Measurements from ENCODE around the gene RAB18.
A peak's percentile ranks its signal among the peaks of the same experiment; 100 is the strongest.
"Not testable (repeated sequence)": the region's sequence is repeated elsewhere in the genome, so short reads cannot be mapped to it uniquely, and the experiment has no call there.

Gene RAB18

DNA sequence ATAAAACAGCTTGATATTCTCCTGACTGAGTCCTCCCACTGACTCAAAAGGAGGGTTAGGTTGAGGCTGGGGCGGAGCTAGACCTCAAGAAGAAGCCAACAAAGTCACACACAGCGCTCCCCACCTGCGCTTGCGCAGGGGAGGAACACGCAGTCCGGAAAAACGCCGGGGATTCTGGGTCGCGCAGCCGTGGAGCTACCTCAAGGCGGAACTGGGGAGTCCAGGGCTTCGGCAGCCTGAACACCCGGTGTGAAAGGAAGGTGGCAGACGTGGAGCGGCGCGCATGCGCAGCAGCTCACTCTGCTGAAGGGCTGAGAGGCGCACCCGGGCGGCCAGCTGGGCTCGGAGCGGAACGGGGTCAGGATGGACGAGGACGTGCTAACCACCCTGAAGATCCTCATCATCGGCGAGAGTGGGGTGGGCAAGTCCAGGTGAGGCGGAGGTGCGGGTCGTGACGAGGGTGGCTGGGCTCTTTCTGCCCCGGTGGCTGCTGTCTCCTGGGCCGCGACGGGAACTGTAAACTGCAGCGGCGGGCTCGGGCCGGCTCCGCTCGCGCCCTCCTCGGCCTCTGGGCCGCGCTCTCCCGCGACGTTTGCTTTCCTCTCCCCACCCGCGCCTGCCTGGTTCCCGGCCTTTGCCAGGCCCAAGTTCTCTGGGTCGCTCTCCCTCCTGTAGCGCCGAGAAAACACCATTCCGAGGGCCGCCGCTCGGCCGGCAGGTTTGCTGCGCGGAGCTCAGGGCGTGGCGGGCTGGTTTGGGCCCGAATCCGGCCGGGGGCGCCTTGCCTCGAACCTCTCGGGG, at the start of gene RAB18:
Gene RAB18, plus strand, starts transcription at position 298 of the 801 bp plus-strand sequence. Its CDS starts 66 bp downstream, at position 364.
- DNase-seq = peak; percentile 99

DNA sequence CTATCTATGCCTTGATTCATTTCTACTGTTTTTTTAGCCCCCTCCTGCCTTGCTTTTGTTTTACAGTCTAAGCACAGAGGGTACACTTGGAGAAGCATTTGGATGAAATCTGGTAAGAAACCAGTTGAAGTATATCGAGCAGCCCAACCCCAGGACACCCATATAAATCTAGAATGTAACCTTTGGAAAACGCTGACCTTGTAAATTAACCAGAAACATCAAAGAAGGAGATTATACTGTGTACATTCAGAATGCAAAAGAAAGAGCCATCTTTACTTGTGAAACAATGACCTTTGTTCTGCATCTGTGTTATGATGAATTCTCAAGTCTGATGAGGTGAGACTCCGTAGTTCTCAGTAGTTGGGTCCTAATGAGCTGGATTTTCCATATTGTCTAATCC, 49.3 kb upstream of the RAB18 start:
- no peak for DNase-seq

DNA sequence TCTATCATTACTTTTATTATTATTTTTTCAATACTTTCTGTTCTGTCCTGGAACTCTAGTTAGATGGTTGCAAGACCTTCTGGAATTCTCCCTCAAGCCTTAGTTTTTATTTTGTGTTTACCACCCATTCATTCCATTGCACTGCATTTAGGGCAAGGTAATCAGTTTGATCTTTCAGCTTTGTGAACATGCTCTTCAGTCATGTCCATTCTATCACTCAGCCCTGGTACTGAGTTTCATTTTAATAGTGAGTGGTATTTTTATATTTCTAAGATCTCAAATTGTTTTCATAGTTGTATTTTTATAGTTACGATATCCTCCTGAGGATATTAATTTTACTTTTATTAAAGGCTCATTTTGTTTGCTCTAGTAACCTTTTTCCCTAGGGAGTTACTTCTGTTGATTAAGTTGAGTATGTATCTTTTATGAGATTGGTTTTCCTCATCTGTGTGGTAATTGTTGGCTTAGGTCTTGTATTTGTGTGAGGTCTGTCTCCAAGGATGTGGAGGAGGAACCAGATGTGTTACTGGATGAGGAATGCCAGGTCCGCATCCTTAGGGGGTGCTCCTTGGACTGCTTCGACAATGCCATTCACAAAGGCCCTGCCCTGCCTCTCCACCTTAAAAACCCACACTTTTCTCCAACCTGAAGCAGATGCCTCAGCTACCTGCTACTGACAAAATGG, 46.7 kb upstream of the RAB18 start:
- DNase-seq = no peak

DNA sequence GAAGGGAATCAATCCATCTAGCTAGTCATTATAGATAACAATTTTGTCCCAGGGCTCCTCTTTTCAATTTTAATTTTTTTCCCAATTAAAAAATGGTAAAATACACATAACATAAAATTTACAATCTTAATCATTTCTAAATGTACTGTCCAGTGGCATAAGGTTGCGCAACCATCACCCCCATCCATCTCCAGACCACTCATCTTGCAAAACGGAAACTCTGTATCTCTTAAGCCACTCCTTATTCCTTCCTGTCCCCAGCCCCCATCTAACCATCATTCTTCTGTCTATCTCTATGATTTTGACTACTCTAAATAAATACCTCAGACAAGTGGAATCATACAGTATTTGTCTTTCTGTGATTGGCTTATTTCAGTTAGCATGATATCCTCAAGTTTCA, 46.1 kb upstream of the RAB18 start:
- DNase-seq = no peak

DNA sequence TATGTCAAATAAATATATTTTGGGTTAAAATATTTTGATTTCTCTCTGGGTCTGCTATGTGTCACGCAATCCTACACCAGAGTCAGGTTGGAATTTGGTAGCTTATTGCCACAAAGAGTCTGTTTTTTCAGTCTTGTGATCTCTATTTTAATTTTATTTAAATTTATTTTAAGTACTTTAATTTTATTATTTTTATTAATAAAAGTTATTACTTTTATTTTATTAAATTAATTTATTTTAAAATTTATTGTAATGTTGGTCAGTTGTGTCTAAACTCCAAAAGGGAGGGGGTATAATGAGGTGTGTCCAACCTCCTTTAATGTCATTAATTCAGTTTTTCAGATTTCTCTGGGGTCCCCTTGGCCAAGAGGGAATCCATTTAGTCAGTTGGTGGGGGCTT, 42.8 kb upstream of the RAB18 start:
- no peak for DNase-seq

DNA sequence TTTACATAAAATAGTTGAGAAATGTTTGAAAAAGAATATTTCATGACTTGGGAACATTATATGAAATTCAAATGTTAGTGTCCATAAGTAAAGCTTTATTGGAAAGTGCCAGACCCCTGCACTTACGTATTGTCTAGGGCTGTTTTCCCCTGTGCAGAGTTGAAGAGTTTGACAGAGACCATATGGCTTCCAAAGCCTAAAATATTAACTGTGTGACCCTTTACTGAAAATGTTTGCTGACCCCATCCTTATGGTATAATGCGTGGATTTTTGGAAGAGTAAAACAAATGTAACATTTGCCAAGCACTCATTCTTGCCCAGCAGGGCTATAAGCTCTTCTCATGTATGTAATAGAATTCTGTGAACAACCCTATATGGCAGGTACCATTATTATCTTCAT, 40.1 kb upstream of the RAB18 start:
- DNase-seq = no peak

DNA sequence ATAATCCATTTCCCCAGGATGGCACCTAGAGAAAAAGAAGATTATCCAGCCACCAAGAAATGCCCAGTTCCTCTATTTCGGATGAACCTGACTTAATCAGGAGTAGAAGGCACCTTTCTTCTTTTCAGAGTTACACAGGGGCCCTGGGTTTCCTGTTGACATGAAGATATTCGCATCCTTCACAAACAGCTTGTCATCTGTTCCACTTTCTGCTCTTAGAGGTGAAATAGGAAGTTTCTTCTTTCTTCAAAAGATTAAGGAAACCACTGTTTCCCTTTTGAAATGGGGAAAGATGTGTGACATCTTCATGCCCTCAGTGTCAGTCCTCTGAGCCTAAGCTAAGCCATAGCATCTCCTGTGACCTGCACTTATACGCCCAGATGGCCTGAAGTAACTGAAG, 39.1 kb upstream of the RAB18 start:
- peak; percentile 35 for DNase-seq

DNA sequence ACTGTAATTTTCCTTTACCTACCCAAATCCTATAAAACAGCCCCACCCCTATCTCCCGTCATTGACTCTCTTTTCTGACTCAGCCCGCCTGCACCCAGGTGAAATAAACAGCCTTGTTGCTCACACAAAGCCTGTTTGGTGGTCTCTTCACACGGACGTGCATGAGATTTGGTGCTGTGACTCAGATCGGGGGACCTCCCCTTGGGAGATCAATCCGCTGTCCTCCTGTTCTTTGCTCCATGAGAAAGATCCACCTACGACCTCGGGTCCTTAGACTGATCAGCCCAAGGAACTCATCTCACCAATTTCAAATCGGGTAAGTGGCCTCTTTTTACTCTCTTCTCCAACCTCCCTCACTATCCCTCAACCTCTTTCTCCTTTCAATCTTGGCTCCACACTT, 38.5 kb upstream of the RAB18 start:
- not testable (repeated sequence) for DNase-seq

DNA sequence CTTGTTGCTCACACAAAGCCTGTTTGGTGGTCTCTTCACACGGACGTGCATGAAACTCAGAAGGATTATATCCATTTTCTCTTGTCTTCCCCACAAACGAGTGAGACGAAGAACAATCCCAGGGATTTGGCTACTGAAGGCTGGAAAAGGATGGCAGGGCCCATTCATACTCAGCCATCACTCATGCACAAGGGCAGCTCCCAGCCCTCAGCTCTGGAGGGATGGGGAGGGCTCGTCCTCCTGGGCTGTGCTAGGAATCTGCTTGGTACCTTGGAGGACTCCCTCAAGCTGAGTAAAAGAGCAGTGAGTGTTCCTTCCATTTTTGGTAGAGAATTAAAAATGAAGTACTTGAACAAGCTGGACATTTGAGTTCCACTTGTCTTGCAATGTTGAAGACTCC, 33.2 kb upstream of the RAB18 start:
- no peak for DNase-seq

DNA sequence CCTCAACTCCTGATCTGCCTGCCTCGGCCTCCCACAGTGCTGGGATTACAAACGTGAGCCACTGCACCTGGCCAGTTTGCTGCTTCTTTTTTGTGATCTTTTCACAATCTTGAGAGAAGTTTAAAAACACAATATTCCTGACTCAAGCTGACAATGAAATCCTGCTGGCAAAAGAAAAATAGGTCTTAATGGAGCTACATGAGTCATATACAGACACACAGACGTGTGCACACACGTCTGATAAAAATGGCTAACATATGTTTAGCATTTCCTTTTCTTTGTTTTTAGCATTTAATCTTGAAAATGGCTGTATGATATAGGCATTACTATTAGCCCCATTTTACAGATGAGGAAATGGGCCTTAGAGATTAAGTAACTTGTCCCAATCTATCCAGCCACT, 29.4 kb upstream of the RAB18 start:
- DNase-seq = no peak

DNA sequence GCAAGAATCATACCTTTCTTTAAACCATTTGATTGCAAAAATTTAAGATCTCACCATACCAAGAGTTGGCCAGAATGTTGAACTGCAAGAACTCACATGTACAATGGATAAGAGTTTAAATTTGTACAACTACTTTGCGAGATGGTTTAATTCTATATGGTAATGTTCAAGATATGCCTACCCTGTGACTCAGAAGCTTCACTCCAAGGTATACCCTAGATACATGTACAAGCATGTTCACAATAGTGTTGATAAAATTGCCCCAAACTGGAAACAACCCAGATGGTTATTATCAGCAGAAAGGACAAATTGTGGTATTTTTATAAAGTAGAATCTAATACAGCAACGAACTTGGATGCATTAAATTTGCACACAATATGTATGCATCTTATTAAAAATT, 25.1 kb upstream of the RAB18 start:
- no peak for DNase-seq

DNA sequence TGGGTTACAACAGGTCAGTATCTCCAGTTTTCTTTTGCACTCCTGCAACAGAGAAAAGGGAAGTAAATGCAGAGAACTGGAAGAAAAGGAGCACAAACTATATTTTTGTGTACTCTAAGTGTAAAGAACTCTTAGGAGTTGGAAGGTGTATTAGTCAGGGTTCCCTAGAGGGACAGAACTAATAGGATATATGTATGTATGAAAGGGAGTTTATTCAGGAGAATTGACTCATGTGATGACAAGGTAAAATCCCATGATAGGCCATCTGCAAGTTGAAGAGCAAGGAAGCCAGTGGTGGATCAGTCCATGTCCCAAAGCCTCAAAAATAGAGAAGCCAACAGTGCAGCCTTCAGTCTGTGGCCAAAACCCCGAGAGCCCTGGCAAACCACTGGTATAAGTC, 22.6 kb upstream of the RAB18 start:
- DNase-seq = no peak

DNA sequence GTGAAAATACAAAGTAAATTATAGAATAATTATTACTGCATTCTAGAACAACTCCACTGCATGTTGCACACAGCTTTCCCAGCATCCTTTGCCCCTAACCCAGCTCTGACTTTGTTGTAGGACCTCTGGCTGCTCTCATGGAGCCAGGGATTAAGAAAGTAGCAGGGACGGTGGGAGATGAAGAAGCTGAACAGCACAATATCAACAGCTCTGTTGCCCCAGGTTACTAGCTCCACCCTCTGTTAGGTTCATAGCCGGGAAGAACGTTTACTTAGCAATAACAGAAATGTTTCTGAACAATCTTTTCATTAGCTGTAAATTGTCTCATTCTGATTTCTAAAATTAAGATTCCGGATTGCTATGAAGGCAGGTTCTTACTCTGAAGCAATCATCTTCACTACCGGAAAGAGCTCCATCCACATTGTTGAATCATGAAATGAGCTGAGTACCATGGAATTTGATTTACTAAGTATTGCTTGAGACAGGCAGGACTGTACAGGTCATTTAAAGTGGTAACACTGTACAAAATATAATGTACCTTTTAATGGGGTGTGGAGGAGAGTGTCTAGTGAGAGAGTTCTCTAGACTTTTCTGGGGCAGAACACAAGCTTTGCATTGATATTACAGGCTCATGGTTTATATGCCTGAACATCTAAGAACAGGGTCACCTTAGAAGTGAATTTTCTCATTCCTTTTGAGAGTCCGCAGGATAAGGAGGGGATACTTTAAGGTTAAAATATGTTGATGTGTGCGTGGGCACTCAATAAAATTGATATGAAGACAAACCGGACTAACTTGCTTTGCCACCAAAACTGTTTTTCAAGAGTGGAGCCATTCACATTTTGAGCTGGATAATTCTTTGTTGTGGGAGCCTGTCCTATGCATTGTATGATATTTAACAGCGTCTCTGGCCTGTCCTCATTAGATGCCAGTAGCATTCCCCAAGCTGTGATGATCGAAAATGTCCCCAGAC, 20.8 kb upstream of the RAB18 start:
- DNase-seq = no peak

DNA sequence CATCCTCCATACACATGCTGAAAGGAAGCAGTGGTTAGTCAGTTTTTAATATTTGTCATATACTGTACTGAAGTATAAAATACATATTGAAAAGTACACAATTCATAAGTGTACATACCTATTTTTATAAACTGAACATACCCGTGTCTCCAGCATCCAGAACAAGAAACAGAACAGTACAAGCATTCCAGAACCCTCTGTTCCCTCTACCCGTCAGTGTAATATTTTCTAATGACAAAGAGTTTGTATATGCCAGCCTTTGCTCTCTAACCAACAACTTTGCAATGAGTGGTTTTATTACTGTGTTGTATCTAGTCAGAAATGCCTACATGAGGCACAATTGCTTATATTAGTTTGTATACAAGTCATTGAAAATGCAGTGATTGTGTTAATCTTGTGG, 18.7 kb upstream of the RAB18 start:
- no peak for DNase-seq

DNA sequence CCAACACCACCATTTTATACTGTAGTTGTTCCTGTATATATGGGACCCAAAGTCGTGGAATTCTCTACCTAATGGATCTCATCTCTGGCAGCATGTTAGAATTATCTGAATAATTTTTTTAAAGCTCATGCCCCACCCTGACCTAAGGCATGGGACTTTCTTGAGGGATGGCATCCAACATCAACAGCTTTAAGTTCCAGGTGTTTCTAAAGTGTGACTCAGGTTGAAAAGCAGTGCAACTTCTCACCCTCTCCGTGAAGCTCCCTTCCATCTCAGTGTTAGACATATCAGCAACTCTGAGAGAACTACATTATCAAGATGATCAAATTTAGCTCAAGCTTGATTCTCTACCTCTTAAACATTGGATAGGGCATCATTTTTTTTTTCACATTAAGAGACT, 18.1 kb upstream of the RAB18 start:
- no peak for DNase-seq

DNA sequence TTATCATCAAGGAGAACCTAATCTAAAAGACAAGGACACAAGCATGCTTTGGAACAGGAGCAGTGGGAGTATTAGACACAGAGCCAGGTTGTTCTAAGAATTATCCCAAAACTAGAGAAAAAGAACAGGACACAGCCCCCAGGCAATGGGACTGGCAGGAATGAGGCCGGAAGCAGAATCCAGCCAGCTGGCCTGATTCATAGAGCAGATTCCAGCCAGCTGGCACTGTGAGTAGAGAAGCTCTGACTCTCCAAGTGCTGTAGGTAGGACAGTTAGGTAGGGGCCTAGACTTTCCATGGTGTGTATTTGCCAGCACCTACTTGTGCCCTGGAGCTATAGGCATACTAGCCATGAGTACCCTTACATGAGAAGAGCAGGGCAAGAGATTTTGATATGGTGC, 13.3 kb upstream of the RAB18 start:
- DNase-seq = no peak

DNA sequence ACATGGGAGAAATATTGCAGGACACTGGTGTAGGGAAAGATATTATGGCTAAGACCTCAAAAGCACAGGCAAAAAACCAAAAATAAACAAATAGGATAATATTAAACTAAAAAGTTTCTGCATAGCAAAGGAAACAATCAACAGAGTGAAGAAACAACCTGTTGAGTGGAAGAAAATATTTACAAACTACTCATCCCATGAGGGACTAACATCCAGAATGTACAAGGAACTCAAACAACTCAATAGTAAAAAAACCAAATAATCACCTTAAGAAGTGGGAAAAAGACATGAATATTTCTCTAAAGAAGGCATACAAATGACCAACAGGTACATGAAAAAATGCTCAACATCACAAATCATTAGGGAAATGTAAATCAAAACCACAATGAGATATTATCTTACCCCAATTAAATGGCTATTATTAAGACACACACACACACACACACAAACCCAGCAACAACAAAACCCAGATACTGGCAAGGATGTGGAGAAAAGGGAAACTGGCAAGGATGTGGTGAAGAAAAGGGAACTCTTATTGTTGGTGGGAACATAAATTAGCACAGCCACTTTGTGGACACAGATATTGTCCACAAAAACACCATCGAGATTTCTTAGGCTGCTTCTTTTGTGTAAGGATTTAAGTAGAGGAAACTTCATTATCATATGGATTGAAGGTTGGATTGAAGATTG, 9.8 kb upstream of the RAB18 start:
- no peak for DNase-seq

DNA sequence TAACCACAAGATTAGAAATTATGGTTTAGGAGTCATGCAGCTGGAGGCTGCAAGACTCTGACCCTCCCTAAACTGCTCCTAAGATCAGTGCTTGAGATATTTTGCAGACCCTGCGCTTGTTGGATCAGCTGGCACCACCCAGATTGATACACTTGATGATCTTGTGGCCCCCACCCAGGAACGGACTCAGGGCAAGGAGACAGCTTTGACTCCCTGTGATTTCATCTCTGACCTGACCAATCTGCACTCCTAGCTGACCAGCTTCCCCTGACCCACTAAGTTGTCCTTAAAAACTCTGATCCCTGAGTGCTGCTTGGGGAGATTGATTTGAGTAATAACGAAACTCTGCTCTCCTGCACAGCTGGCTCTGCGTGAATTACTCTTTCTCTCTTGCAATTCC, 8.0 kb upstream of the RAB18 start:
- DNase-seq = no peak

DNA sequence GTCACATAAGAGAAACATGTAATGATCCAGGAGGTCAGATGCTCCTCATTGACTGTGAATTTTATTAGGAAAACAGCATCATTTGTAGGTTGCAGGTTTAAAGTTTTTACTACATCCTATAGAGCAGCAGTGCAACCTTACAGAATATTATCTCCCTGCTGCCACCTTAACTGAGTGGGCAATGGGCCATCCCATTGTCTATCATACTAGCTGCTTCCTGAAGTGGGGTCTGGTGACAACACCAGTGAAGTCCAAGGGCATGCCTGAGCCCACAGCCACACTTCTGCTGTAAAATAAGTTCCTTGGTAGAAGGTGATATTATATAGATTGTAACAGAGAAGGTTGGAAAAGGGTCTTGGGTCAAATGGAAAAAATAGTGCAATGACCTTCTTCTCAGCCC, 4.0 kb upstream of the RAB18 start:
- DNase-seq = no peak

DNA sequence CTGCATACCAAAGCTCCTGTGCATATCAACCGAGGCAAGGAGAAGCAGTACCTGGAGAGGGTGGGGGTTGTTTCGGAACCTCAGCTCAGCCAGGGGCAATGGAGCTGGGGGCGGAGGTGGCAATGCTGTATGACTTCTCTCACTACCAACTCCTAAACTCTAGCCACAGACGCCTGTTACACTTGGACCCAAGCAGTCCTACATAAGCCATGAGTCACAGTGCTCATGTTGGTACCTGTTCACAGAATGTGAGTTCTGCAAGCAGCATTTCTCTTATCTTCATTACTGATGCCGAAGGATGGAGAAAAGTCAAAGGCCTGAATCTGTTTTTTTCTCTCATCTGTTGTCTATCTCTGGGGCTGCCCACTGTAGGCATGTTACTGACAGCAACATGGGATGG, 3.2 kb upstream of the RAB18 start:
- DNase-seq = no peak

DNA sequence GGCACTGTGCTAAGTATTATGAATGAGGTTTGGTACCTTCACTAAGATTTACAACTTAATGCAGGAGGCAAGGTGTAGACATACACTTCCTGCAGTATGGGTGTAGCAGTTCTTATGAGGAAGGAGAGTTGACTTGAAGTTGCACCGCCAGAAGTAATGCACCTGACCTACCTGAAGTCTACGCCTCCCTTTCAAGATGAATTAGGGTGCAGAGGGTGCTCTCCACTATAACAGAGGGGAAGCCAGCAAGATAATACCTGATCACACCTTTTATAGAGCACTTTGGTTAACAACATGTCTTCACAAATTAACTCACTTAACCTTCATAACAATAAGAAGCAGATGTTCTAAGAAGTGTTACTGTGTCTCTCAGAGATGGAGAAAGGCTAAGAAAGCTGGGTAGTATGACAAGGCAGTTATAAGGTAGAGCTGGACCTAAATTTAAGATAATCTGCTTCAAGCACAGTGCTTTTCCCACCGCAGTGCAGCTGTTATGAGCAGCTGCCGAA, 552 bp upstream of the RAB18 start:
- DNase-seq = no peak

DNA sequence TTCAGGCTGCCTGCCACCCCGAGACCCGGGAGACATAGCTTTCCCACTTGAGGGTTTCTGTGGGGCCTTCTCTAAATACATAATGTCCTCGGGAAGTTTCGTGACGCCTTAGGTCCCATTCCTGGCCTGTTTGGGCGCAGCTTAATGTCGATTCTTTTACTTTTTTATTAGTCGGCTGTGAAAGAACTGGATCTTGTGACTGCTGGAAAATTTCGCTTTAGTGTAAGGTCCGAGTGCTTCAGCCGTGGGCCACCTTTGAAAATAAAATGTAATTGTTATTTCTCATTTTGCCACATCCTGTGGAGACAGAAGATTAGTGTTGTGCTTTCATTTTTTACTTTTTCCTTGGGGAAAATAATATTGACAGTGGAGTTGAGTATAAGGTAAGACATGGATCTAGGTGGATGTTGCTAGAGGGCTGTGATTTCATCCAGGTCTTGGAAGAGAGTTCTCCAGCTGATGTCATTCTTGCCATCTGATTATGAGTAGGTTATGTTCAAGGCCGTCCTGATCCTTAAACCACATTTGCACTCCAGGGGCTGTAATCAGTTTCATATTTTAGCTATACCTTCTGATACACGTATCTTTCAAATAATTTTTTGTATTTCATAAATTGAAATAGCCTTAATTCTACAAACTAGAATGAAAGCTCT, 830 bp downstream of the RAB18 start:
- no peak for DNase-seq
